OCI-LY1 (cell line): Measurements from ENCODE around the gene ZNF264.

Experiments used
- H2AFZ ChIP-seq: fragments of 200-600 bp; sonication (generic), shearing (Covaris generic); 2 replicates; pipeline ENCODE4 v1.6.0; 2014; ENCODE audit warnings: antibody characterized with exemption, mild to moderate bottlenecking, low read length
- H3F3A ChIP-seq: fragments of 200-600 bp; sonication (generic), shearing (Covaris generic); 2 replicates; pipeline ENCODE4 v1.6.0; 2014; ENCODE audit warnings: mild to moderate bottlenecking, antibody characterized with exemption, low read length, moderate library complexity; ENCODE audit not compliant: insufficient read depth
- H3K27ac ChIP-seq: fragments of 200-600 bp; sonication (generic); 2 replicates; pipeline ENCODE4 v1.5.1; 2014; ENCODE audit warnings: low read length, mixed run types, mild to moderate bottlenecking, low read depth; ENCODE audit not compliant: poor library complexity, severe bottlenecking
- H3K27me3 ChIP-seq: fragments of 200-600 bp; sonication (generic); 2 replicates; pipeline ENCODE4 v1.6.0; 2014; ENCODE audit warnings: antibody characterized with exemption, mild to moderate bottlenecking, low read length, moderate library complexity; ENCODE audit not compliant: insufficient read depth
- H3K36me3 ChIP-seq: fragments of 200-600 bp; sonication (generic); 2 replicates; pipeline ENCODE4 v1.6.1; 2014; ENCODE audit warnings: mild to moderate bottlenecking, antibody characterized with exemption, low read length, moderate library complexity, mixed read lengths; ENCODE audit not compliant: insufficient read depth
- H3K4me1 ChIP-seq: fragments of 200-600 bp; sonication (generic); 2 replicates; pipeline ENCODE4 v1.5.1; 2014; ENCODE audit warnings: mild to moderate bottlenecking, low read length, moderate library complexity; ENCODE audit not compliant: insufficient read depth, severe bottlenecking
- H3K4me2 ChIP-seq: fragments of 200-600 bp; sonication (generic), shearing (Covaris generic); 2 replicates; pipeline ENCODE4 v1.6.1; 2014; ENCODE audit warnings: low read length
- H3K4me3 ChIP-seq: fragments of 200-600 bp; sonication (generic); 2 replicates; pipeline ENCODE4 v1.5.1; 2014; ENCODE audit warnings: low read length, low read depth, mild to moderate bottlenecking, mixed read lengths; ENCODE audit not compliant: poor library complexity, severe bottlenecking
- H3K79me2 ChIP-seq: fragments of 200-600 bp; shearing (Covaris generic); 2 replicates; pipeline ENCODE4 v1.6.1; 2016; ENCODE audit warnings: mixed run types, low read length, mixed read lengths; ENCODE audit not compliant: insufficient read depth
- H3K9ac ChIP-seq: fragments of 200-600 bp; sonication (generic), shearing (Covaris generic); 2 replicates; pipeline ENCODE4 v1.6.1; 2014; ENCODE audit warnings: mild to moderate bottlenecking, low read length, mixed read lengths
- H3K9me2 ChIP-seq: fragments of 200-600 bp; sonication (generic), shearing (Covaris generic); 2 replicates; pipeline ENCODE4 v1.6.1; 2014; ENCODE audit warnings: low read depth, mild to moderate bottlenecking, low read length, mixed read lengths
- H3K9me3 ChIP-seq: fragments of 200-600 bp; shearing (Covaris generic); 2 replicates; pipeline ENCODE4 v1.6.1; 2014; ENCODE audit warnings: low read length, mixed read lengths
- H4K20me1 ChIP-seq: fragments of 200-600 bp; sonication (generic), shearing (Covaris generic); 2 replicates; pipeline ENCODE4 v1.6.0; 2016; ENCODE audit warnings: mild to moderate bottlenecking, low read length; ENCODE audit not compliant: insufficient read depth
- CTCF ChIP-seq: fragments of 200-600 bp; sonication (generic), shearing (Covaris generic); IDR thresholded peaks from 2 replicates; pipeline ENCODE4 v1.5.1; 2017; ENCODE audit warnings: mild to moderate bottlenecking, antibody characterized with exemption, low read length, moderate library complexity, mixed read lengths
- EZH2 ChIP-seq: fragments of 200-600 bp; sonication (generic), shearing (Covaris generic); IDR thresholded peaks from 2 replicates; pipeline ENCODE4 v1.8.0; 2017; ENCODE audit warnings: borderline replicate concordance, mixed run types, mild to moderate bottlenecking, antibody characterized with exemption, low read length, moderate library complexity, mixed read lengths

Gene ZNF264

GRCh38 chr19:57212109-57212508 lies 20.8 kb downstream of the ZNF264 start:
- Histone ChIP-seq H3K4me2 (no peak overlapping the region), H3K36me3 (peaks cover 75% of the 10 kb centered on the region)

GRCh38 chr19:57227502-57227901 lies 36.2 kb downstream of the ZNF264 start:
- Histone ChIP-seq H3K4me2 (no peak overlapping the region), H3K27me3 (no peaks in the 10 kb centered on the region), H3K79me2 (no peaks in the 10 kb centered on the region), H3K27ac (no peak overlapping the region), H3F3A (no peaks in the 10 kb centered on the region), H2AFZ (no peak overlapping the region), H3K4me3 (no peak overlapping the region), H3K9me3 (no peaks in the 10 kb centered on the region), H3K4me1 (no peaks in the 10 kb centered on the region), H3K9me2 (no peaks in the 10 kb centered on the region), H4K20me1 (no peaks in the 10 kb centered on the region), H3K9ac (no peak overlapping the region), H3K36me3 (no peaks in the 10 kb centered on the region)
- no peak for TF ChIP-seq CTCF
- TF ChIP-seq EZH2, result no peak

More at GRCh38 chr19:57212109-57212508, 20.8 kb downstream of the ZNF264 start:
- Histone ChIP-seq H3K4me1 (no peaks in the 10 kb centered on the region), H2AFZ (no peak overlapping the region), H3F3A (no peaks in the 10 kb centered on the region; the same call in 1 of the 2 replicates), H3K27me3 (no peaks in the 10 kb centered on the region), H3K9me3 (no peaks in the 10 kb centered on the region; the same call in 1 of the 2 replicates), H3K27ac (no peak overlapping the region), H3K4me3 (no peak overlapping the region), H3K9ac (no peak overlapping the region), H3K79me2 (no peaks in the 10 kb centered on the region), H4K20me1 (no peaks in the 10 kb centered on the region), H3K9me2 (no peaks in the 10 kb centered on the region)
- TF ChIP-seq CTCF, result no peak
- no peak for TF ChIP-seq EZH2

- Histone ChIP-seq H3K4me1 (peaks cover 5% of the 10 kb centered on the region), H3K4me3 (no peak overlapping the region), H4K20me1 (no peaks in the 10 kb centered on the region), H3K27ac (no peak overlapping the region), H3K4me2 (no peak overlapping the region), H3K9me2 (no peaks in the 10 kb centered on the region), H3K27me3 (peaks cover 4% of the 10 kb centered on the region; the same call in 1 of the 2 replicates), H3F3A (no peaks in the 10 kb centered on the region), H3K79me2 (no peaks in the 10 kb centered on the region), H3K9ac (no peak overlapping the region), H3K36me3 (no peaks in the 10 kb centered on the region), H3K9me3 (no peaks in the 10 kb centered on the region), H2AFZ (no peak overlapping the region)
- TF ChIP-seq CTCF (no peak), EZH2 (no peak)
Observed at GRCh38 chr19:57231686-57232085, 40.4 kb downstream of the ZNF264 start.
